SIG-M5 treated with dmso at 0.1 percent for 504 hours (cell line): Measurements from ENCODE around the gene TRIM62.

ENCODE experiments used
- DNase-seq: peaks from one replicate; lab custom pipeline; 2025; ENCODE audit not compliant: unreplicated experiment; lab: John Stamatoyannopoulos, UW

The TRIM62 gene

GRCh38 chr1:33181921-33182341, at the start of gene TRIM62:
TRIM62 (minus strand) TSS chr1:33182043; CDS start chr1:33181432, 611 bp downstream.
- DNase-seq = peak; percentile 51

- DNase-seq = no peak
Observed at GRCh38 chr1:33231166-33231565, 49.3 kb upstream of the TRIM62 start.

GRCh38 chr1:33228935-33229487, 47.2 kb upstream of the TRIM62 start:
- DNase-seq = no peak

GRCh38 chr1:33225586-33225985, 43.7 kb upstream of the TRIM62 start:
- DNase-seq = no peak

- DNase-seq = no peak
Observed at GRCh38 chr1:33224166-33224707, 42.4 kb upstream of the TRIM62 start.

- no peak for DNase-seq
Observed at GRCh38 chr1:33222381-33222780, 40.5 kb upstream of the TRIM62 start.

GRCh38 chr1:33221385-33221758, 39.5 kb upstream of the TRIM62 start:
- no peak for DNase-seq

- no peak for DNase-seq
Observed at GRCh38 chr1:33220676-33221384, 39.0 kb upstream of the TRIM62 start.

GRCh38 chr1:33219886-33220661, 38.2 kb upstream of the TRIM62 start:
- DNase-seq = no peak

- DNase-seq = no peak
Observed at GRCh38 chr1:33211972-33212371, 30.1 kb upstream of the TRIM62 start.

- no peak for DNase-seq
Observed at GRCh38 chr1:33206340-33206739, 24.5 kb upstream of the TRIM62 start.

GRCh38 chr1:33195556-33195955, 13.7 kb upstream of the TRIM62 start:
- DNase-seq = no peak

GRCh38 chr1:33191731-33192275, 10.0 kb upstream of the TRIM62 start:
- no peak for DNase-seq

- DNase-seq = no peak
Observed at GRCh38 chr1:33190701-33191100, 8.9 kb upstream of the TRIM62 start.

- no peak for DNase-seq
Observed at GRCh38 chr1:33188572-33189275, 6.9 kb upstream of the TRIM62 start.

GRCh38 chr1:33186936-33187335, 5.1 kb upstream of the TRIM62 start:
- DNase-seq = no peak

GRCh38 chr1:33185541-33185940, 3.7 kb upstream of the TRIM62 start:
- DNase-seq = no peak

- no peak for DNase-seq
Observed at GRCh38 chr1:33183306-33183705, 1.5 kb upstream of the TRIM62 start.

GRCh38 chr1:33182896-33183295, 1.1 kb upstream of the TRIM62 start:
- no peak for DNase-seq

- DNase-seq = no peak
Observed at GRCh38 chr1:33182401-33182841, 578 bp upstream of the TRIM62 start.
